Keratinocyte (primary cell): ENCODE data around the gene GNLY. TPM values are rescaled to one million over a fixed set of nuclear protein-coding genes. Genes with fewer than 3 reads are reported as not detected.

Experiments used
- DNase-seq: peaks from one replicate; pipeline ENCODE4 v3.0.0-alpha.2; 2011; ENCODE audit warnings: low read depth, missing footprints, low spot score
- FAIRE-seq: peaks from 2 replicates; lab custom pipeline; 2011; peaks lifted over from hg19 to GRCh38; lab: Jason Lieb, UNC
- H2AFZ ChIP-seq: 2 replicates; pipeline ENCODE4 v1.6.0; 2012; ENCODE audit warnings: low read length, control low read depth, inconsistent platforms; ENCODE audit not compliant: control insufficient read depth
- H3K27ac ChIP-seq: 2 replicates; pipeline ENCODE4 v1.5.1; 2011; ENCODE audit warnings: low read length; ENCODE audit not compliant: control insufficient read depth, insufficient read depth
- H3K27me3 ChIP-seq: 3 replicates; pipeline ENCODE4 v1.6.0; 2011; ENCODE audit warnings: low read length; ENCODE audit not compliant: control insufficient read depth, insufficient read depth; ENCODE audit errors: extremely low read depth
- H3K36me3 ChIP-seq, 2 experiments: 2 replicates in 1 of 2; 3 replicates in 1 of 2; pipeline ENCODE4 v1.5.1; 2011; ENCODE audit warnings: low read length in 2 of 2, mild to moderate bottlenecking in 1 of 2; ENCODE audit not compliant: control insufficient read depth in 2 of 2, insufficient read depth in 2 of 2; ENCODE audit errors: extremely low read depth in 1 of 2
- H3K4me1 ChIP-seq: 3 replicates; pipeline ENCODE4 v1.5.1; 2011; ENCODE audit warnings: low read length; ENCODE audit not compliant: control insufficient read depth, insufficient read depth; ENCODE audit errors: extremely low read depth
- H3K4me2 ChIP-seq: 3 replicates; pipeline ENCODE4 v1.6.0; 2011; ENCODE audit warnings: low read depth, low read length; ENCODE audit not compliant: control insufficient read depth, insufficient read depth; ENCODE audit errors: extremely low read depth
- H3K4me3 ChIP-seq, 3 experiments: fragments of 200-600 bp in 1 of 3; sonication (generic) in 1 of 3; 2 replicates in 2 of 3; 3 replicates in 1 of 3; pipeline ENCODE4 v1.5.1; 2011 to 2016; ENCODE audit warnings: low read length in 3 of 3, mild to moderate bottlenecking in 3 of 3, control low read depth in 2 of 3, inconsistent platforms in 1 of 3, low read depth in 1 of 3, mixed read lengths in 1 of 3, mixed run types in 1 of 3, moderate library complexity in 1 of 3; ENCODE audit not compliant: control insufficient read depth in 2 of 3, insufficient read depth in 2 of 3; ENCODE audit errors: extremely low read depth in 1 of 3
- H3K79me2 ChIP-seq: 2 replicates; pipeline ENCODE4 v1.6.0; 2012; ENCODE audit warnings: low read length; ENCODE audit not compliant: control insufficient read depth, insufficient read depth
- H3K9ac ChIP-seq: 3 replicates; pipeline ENCODE4 v1.6.0; 2011; ENCODE audit warnings: low read length; ENCODE audit not compliant: control insufficient read depth, insufficient read depth; ENCODE audit errors: extremely low read depth
- H3K9me1 ChIP-seq: 3 replicates; pipeline ENCODE4 v1.6.0; 2011; ENCODE audit warnings: low read length; ENCODE audit not compliant: control insufficient read depth, insufficient read depth; ENCODE audit errors: extremely low read depth
- H3K9me3 ChIP-seq: 2 replicates; pipeline ENCODE4 v1.5.1; 2012; ENCODE audit warnings: low read depth, low read length; ENCODE audit not compliant: control insufficient read depth
- H4K20me1 ChIP-seq: 3 replicates; pipeline ENCODE4 v1.6.0; 2011; ENCODE audit warnings: low read length; ENCODE audit not compliant: control insufficient read depth, insufficient read depth; ENCODE audit errors: extremely low read depth
- CTCF ChIP-seq, 3 experiments: IDR thresholded peaks in 1 of 3; conservative IDR thresholded peaks in 1 of 3; optimal IDR thresholded peaks in 1 of 3; 2 replicates in 2 of 3; 3 replicates in 1 of 3; pipeline versions ENCODE3 to v1.5.1; 2011; ENCODE audit warnings: low read length in 3 of 3, mild to moderate bottlenecking in 3 of 3, moderate library complexity in 2 of 3, control low read depth in 1 of 3, inconsistent platforms in 1 of 3; ENCODE audit not compliant: insufficient read depth in 2 of 3; ENCODE audit errors: extremely low read depth in 1 of 3
- EZH2 ChIP-seq: IDR thresholded peaks from one replicate; pipeline ENCODE4 v1.6.1; 2012; ENCODE audit warnings: inconsistent platforms, mild to moderate bottlenecking, low read length, moderate library complexity
- dilution Hi-C: fragments of 300-500 bp; cut with MboI; formaldehyde crosslinking; loops from one replicate; pipeline ENCODE4 v1.7.0; 2020; ENCODE audit warnings: low sequenced_read_pairs; ENCODE audit not compliant: extremely low pct_ligation_motif_present
- polyA plus RNA-seq, 5 experiments: library from polyadenylated mRNA; depleted of rRNA in 3 of 5; stranded (reverse) in 3 of 5; stranded (forward) in 1 of 5; unstranded in 1 of 5; fragments of >200 nt; gene quantifications; 1 replicate in 1 of 5; 2 replicates in 3 of 5; 3 replicates in 1 of 5; pipeline versions ENCODE4 v1.2.1 to v1.2.3, GENCODE V29; 2011 to 2012; ENCODE audit warnings: missing spikeins in 2 of 5, low read depth in 1 of 5, low replicate concordance in 1 of 5

GNLY gene
- polyA plus RNA-seq, 1 donor (not counting 4 experiments of a cell fraction or from before 2014, with no cell fraction given) = not detected

GRCh38 chr2:85714841-85715240 is 20.7 kb downstream of the GNLY start:
- TF ChIP-seq EZH2 = no peak
- TF ChIP-seq CTCF (optimal IDR thresholded peaks at IDR 0.05 in 1 of 3, IDR thresholded peaks at IDR 0.05 in 1 of 3, conservative IDR thresholded peaks at IDR 0.05 in 1 of 3; ENCODE audit: extremely low read depth in 1 of 3, insufficient read depth in 2 of 3, low read length in 3 of 3) = no peak
- H3K27ac ChIP-seq = no peak overlapping the region
- no peak overlapping the region for H3K4me3 ChIP-seq
- FAIRE-seq (no peak), DNase-seq (no peak)
- H3K4me2 ChIP-seq = no peak overlapping the region
- no peak overlapping the region for H2AFZ ChIP-seq
- no peaks in the 10 kb centered on the region for H3K4me1 ChIP-seq
- H3K9ac ChIP-seq = no peak overlapping the region
- H3K79me2 ChIP-seq = no peaks in the 10 kb centered on the region
- H3K36me3 ChIP-seq = no peaks in the 10 kb centered on the region
- H3K9me1 ChIP-seq = no peaks in the 10 kb centered on the region
- no peaks in the 10 kb centered on the region for H4K20me1 ChIP-seq
- no peaks in the 10 kb centered on the region for H3K9me3 ChIP-seq
- peaks cover 18% of the 10 kb centered on the region for H3K27me3 ChIP-seq
- dilution Hi-C loops = loop anchor here (25.0 kb wide), 1 partner anchor 97 kb away; no protein-coding TSS in a partner anchor

DNA sequence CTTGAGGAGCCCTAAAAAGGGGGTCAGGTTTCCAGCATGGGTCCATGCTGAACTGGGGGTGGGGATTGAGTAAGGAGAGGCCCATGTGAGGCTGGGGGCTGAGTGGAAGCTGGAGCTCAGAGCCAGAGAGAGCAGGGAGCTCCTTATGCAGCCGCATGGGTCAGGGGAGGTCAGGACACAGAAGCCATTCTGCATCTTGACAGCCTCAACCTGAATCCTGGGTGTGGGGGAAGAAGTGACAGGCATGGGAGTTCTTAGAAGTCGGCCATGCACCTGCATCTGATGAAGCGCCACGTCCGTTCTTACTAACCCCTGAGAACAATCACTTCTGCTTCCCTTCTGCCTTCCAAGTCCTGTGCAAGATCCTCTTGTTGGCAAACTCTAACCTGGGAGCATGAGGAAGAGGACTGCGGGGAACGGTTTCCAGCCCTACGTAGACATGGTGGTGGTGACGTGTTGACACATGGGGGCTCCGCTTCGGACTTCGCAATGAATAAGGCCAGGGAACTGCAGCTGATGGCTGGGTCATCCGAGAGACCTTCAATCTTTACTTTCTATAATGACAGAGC is 22.3 kb downstream of the GNLY start:
- H3K9ac ChIP-seq = no peak overlapping the region
- H3K4me2 ChIP-seq = no peak overlapping the region
- H3K4me1 ChIP-seq = no peaks in the 10 kb centered on the region
- FAIRE-seq (no peak), DNase-seq (no peak)
- H3K27me3 ChIP-seq = peaks cover 6% of the 10 kb centered on the region
- no peaks in the 10 kb centered on the region for H3K79me2 ChIP-seq
- dilution Hi-C loops = loop anchor here (25.0 kb wide), 1 partner anchor 96 kb away; no protein-coding TSS in a partner anchor
- no peaks in the 10 kb centered on the region for H4K20me1 ChIP-seq
- TF ChIP-seq EZH2 (no peak), CTCF (optimal IDR thresholded peaks at IDR 0.05 in 1 of 3, IDR thresholded peaks at IDR 0.05 in 1 of 3, conservative IDR thresholded peaks at IDR 0.05 in 1 of 3; ENCODE audit: extremely low read depth in 1 of 3, insufficient read depth in 2 of 3, low read length in 3 of 3) (no peak)
- H3K27ac ChIP-seq = no peak overlapping the region
- H2AFZ ChIP-seq = no peak overlapping the region
- H3K36me3 ChIP-seq = no peaks in the 10 kb centered on the region
- no peaks in the 10 kb centered on the region for H3K9me3 ChIP-seq
- H3K4me3 ChIP-seq = no peak overlapping the region
- no peaks in the 10 kb centered on the region for H3K9me1 ChIP-seq
